HG03103 (cell line): ENCODE results near the gene PSIP1.
"Not testable (repeated sequence)": the region's sequence is repeated elsewhere in the genome, so short reads cannot be mapped to it uniquely, and the experiment has no call there.

Source experiments
- ATAC-seq: cut with Tn5 transposase; IDR thresholded peaks from one replicate; pipeline ENCODE4 v1.9.1; 2021; ENCODE audit warnings: low read depth; ENCODE audit not compliant: unreplicated experiment

The PSIP1 gene

DNA sequence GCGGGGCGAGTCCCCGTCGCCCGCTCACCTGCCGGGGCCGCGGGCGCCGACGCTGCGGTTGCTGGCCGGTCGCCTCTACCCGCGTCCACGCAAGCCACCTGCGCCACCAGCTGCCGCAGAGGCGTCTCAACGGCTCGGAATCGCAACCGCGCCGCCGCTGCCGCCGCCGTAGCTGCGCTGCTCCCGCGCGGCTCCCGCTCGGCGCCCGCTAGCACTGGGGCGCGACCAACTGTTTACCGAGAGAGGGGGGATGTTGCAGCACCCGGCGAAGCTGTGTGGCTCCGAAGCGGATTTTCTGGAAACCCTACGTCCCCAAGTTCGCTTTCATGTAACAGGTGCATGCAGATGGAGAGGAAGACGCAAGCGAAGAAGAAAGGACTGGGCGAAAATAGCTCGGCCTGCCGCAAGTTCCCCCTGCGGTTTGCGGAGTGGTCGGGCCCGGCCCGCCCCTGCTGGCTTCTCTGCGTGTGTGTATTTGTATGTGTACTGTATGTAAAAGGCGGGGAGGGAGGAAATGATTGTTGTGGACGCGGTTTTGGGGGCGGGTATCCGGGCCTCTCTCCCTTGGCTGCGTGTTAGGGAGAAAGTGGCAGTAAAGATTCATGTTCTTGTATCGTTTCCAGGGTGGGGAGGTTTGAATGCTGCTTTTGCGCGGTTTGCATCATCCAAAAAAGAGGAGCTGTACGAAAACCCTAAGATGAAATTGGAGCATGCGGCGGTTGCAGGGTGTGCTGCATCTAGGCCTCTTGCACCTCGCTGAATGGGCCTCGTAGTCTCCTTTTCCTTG lies at the start of gene PSIP1:
Gene PSIP1 (minus strand): TSS at position 182 of the 787 bp plus-strand sequence. CDS start 782 bp downstream, outside the sequence.
- peak; percentile 79 for ATAC-seq

GRCh38 chr9:15553528-15553898 lies 42.7 kb upstream of the PSIP1 start:
- peak; percentile 19 for ATAC-seq

- peak; percentile 71 for ATAC-seq
These were observed 42.1 kb upstream of the PSIP1 start, which contains the start of gene CCDC171 for GRCh38 chr9:15552636-15553527. Gene CCDC171, plus strand, starts transcription at chr9:15553043. Its CDS starts 11,046 bp downstream, at chr9:15564089.

- no peak for ATAC-seq
These were observed 38.8 kb upstream of the PSIP1 start for GRCh38 chr9:15549611-15550010.

DNA sequence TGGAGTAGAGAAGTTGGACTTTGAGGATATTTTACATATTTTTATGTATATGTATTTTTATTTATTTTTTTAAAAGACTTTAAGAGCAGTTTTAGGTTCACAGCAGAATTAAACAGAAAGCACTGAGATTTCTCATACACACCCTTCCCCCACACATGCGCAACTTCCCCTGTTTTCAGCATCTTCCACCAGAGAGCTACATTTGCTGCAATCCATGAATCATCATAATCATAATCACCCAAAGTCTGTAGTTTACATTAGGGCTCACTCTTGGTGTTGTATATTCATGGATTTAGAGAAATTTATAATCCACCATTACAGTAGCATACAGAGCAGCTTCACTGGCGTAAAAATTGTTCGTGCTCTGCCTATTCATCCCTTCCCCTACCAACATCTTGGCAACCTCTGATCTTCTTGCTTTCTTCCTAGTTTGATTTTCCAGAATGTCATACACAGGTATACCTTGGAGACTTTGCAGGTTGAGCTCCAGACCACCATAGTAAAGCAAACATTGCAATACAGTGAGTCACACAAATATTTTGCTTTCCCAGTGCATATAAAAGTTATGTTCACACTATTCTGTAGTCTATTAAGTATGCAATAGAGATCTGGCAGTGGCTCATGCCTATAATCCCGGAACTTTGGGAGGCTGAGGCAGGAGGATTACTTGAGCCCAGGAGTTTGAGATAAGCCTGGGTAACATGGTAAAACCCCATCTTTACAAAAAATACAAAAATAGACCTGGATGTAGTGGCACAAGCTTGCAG lies 32.5 kb upstream of the PSIP1 start:
- ATAC-seq, result no peak

DNA sequence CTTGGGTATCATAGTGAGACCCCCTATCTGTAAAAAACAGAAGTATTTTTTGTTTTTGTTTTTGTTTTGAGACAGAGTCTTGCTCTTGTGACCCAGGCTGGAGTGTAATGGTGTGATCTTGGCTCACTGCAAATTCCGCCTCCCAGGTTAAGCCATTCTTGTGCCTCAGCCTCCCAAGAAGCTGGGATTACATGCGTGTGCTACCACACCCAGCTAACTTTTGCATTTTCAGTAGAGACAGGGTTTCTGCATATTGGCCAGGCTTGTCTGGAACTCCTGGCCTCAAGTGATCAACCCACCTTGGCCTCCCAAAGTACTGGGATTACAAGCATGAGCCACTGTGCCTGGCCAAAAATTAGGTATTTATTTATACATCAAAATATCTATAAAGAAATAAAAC lies 31.9 kb upstream of the PSIP1 start:
- ATAC-seq, result no peak

DNA sequence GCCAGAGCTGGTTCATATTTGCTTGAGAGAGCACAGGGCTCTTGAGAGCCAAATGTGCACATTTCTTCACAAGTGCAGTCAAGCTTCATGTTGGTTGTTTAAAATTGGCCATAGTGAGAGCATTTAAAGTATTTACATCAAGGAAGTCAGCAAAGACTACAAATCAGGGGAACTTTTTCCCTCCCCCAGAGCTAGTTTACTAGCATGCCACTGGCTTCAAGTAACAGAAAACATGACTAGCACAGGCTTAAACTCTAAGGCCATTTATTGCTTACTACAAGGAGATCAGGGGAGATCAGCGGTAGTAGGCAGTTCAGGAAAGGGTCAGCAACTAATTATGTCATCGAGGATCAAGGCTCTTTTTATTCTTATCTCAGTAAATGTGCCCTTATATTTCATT lies 31.1 kb upstream of the PSIP1 start:
- ATAC-seq, result no peak

GRCh38 chr9:15531380-15531779 lies 20.6 kb upstream of the PSIP1 start:
- ATAC-seq, result no peak

GRCh38 chr9:15529566-15530324 lies 19.0 kb upstream of the PSIP1 start:
- peak; percentile 83 for ATAC-seq

DNA sequence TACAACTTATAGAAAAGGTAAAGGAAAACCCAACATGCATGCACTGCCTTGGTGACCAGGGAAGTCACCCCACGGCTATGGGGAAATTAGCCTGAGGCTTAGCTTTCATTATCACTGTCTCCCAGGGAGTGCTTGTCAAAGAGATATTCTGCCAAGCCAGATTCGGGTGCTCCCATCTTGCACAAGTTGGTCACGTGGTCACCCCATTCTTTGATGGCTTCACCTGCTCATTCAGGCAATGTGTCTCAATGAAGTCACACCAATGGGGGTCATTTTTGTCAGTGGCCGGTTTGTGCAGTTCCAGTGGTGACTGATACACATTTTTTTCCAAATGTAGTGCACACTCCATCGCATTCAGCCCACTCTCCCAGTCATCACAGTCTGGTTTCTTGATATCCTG lies 16.3 kb upstream of the PSIP1 start:
- ATAC-seq, result not testable (repeated sequence)

DNA sequence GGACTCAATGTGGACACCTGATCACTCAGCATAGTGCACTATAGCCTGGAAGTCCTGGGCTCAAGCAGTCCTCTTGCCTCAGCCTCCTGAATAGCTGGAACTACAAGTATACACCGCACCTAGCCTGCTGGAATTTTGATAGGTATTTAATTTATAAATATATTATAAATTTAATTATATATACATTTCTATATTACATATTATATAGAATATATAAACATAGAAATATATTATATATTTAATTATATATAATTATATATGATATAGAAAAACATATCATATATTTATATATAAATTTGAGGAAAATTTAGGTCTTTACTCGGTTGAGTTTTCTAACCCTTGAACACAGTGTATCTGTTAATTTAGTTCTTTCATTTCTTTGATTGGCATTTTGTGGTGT lies 15.2 kb upstream of the PSIP1 start:
- ATAC-seq, result no peak

- no peak for ATAC-seq
These were observed 14.2 kb upstream of the PSIP1 start for GRCh38 chr9:15524845-15525455.

GRCh38 chr9:15522130-15522755 lies 11.5 kb upstream of the PSIP1 start:
- no peak for ATAC-seq

DNA sequence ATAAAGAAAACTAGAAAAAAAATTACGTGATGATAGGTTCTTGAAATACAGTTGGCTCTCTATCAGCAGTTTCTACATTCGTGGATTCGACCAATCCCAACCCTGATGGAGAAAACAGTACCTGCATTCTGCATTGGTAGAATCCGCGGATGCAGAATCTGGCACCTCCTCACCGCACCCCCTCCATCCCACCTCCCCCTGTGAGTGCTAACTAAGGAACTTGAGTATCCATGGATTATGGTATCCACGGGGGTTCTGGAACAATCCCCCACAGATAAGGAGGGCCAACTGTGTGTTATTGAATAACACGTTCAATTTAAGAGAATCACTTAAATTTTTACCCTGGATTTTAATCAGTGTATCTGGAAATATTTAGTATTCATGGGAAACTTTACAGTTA lies 10.5 kb upstream of the PSIP1 start:
- ATAC-seq, result no peak

- ATAC-seq, result no peak
These were observed 9.1 kb upstream of the PSIP1 start for GRCh38 chr9:15519831-15520230.

GRCh38 chr9:15513335-15513734 lies 2.6 kb upstream of the PSIP1 start:
- ATAC-seq, result no peak

GRCh38 chr9:15512889-15513288 lies 2.1 kb upstream of the PSIP1 start:
- no peak for ATAC-seq

- ATAC-seq, result no peak
These were observed 1.4 kb upstream of the PSIP1 start for GRCh38 chr9:15512204-15512603.
